HEK293 (cell line): ENCODE measurements around the gene ETHE1.

Experiments used
- BCL11A ChIP-seq: fragments of 450-650 bp; formaldehyde crosslinking; IDR thresholded peaks from 2 replicates; pipeline ENCODE4 v1.5.1; 2016; ENCODE audit warnings: low read depth, missing biosample characterization, missing genetic modification characterization
- BCL11B ChIP-seq: fragments of 450-650 bp; formaldehyde crosslinking; IDR thresholded peaks from 2 replicates; pipeline ENCODE4 v1.5.1; 2016; ENCODE audit warnings: low read depth, missing biosample characterization, missing genetic modification characterization
- BCL6B ChIP-seq: fragments of 450-650 bp; formaldehyde crosslinking; IDR thresholded peaks from 2 replicates; pipeline ENCODE4 v1.5.1; 2017; ENCODE audit warnings: missing biosample characterization, missing genetic modification characterization
- KLF8 ChIP-seq: fragments of 450-650 bp; formaldehyde crosslinking; IDR thresholded peaks from 2 replicates; pipeline ENCODE4 v1.5.1; 2016; ENCODE audit warnings: missing biosample characterization, missing genetic modification characterization
- KLF9 ChIP-seq: fragments of 450-650 bp; formaldehyde crosslinking; IDR thresholded peaks from 2 replicates; pipeline ENCODE4 v1.5.1; 2016; ENCODE audit warnings: missing biosample characterization, missing genetic modification characterization, low read depth
- PRDM6 ChIP-seq: fragments of 450-650 bp; formaldehyde crosslinking; IDR thresholded peaks from 2 replicates; pipeline ENCODE4 v1.5.1; 2017; ENCODE audit warnings: missing biosample characterization, missing genetic modification characterization
- SP2 ChIP-seq: fragments of 450-650 bp; formaldehyde crosslinking; IDR thresholded peaks from 2 replicates; pipeline ENCODE4 v1.5.1; 2016; ENCODE audit warnings: missing biosample characterization, missing genetic modification characterization
- ZBTB10 ChIP-seq: fragments of 450-650 bp; formaldehyde crosslinking; IDR thresholded peaks from 2 replicates; pipeline ENCODE4 v1.5.1; 2016; ENCODE audit warnings: missing biosample characterization, missing genetic modification characterization
- ZBTB48 ChIP-seq: fragments of 450-650 bp; formaldehyde crosslinking; IDR thresholded peaks from 2 replicates; pipeline ENCODE4 v1.5.1; 2016; ENCODE audit warnings: missing biosample characterization, missing genetic modification characterization
- ZBTB7A ChIP-seq: fragments of 450-650 bp; formaldehyde crosslinking; IDR thresholded peaks from 2 replicates; pipeline ENCODE4 v1.5.1; 2016; ENCODE audit warnings: low read depth, missing biosample characterization, missing genetic modification characterization
- ZNF140 ChIP-seq: fragments of 450-650 bp; formaldehyde crosslinking; IDR thresholded peaks from 2 replicates; pipeline ENCODE4 v1.5.1; 2016; ENCODE audit warnings: missing biosample characterization, missing genetic modification characterization
- ZNF148 ChIP-seq: fragments of 450-650 bp; formaldehyde crosslinking; IDR thresholded peaks from 2 replicates; pipeline ENCODE4 v1.5.0; 2017; ENCODE audit warnings: missing biosample characterization, missing genetic modification characterization, borderline replicate concordance
- ZNF2 ChIP-seq: fragments of 450-650 bp; formaldehyde crosslinking; IDR thresholded peaks from 2 replicates; pipeline ENCODE4 v1.5.1; 2016; ENCODE audit warnings: missing biosample characterization, missing genetic modification characterization
- ZNF280C ChIP-seq: fragments of 450-650 bp; formaldehyde crosslinking; IDR thresholded peaks from 2 replicates; pipeline ENCODE4 v1.5.1; 2016; ENCODE audit warnings: missing biosample characterization, missing genetic modification characterization
- ZNF391 ChIP-seq: fragments of 450-650 bp; formaldehyde crosslinking; IDR thresholded peaks from 2 replicates; pipeline ENCODE4 v1.5.1; 2016; ENCODE audit warnings: low read depth, missing biosample characterization, missing genetic modification characterization, borderline replicate concordance
- ZNF394 ChIP-seq: fragments of 450-650 bp; formaldehyde crosslinking; IDR thresholded peaks from 2 replicates; pipeline ENCODE4 v1.5.1; 2016; ENCODE audit warnings: missing biosample characterization, missing genetic modification characterization, mild to moderate bottlenecking, moderate library complexity, borderline replicate concordance
- ZNF449 ChIP-seq: fragments of 450-650 bp; formaldehyde crosslinking; IDR thresholded peaks from 2 replicates; pipeline ENCODE4 v1.5.1; 2017; ENCODE audit warnings: missing biosample characterization, mild to moderate bottlenecking, missing genetic modification characterization, moderate library complexity
- ZNF600 ChIP-seq: fragments of 450-650 bp; formaldehyde crosslinking; IDR thresholded peaks from 2 replicates; pipeline ENCODE4 v1.5.1; 2016; ENCODE audit warnings: missing biosample characterization, missing genetic modification characterization
- ZNF621 ChIP-seq: fragments of 450-650 bp; formaldehyde crosslinking; IDR thresholded peaks from 2 replicates; pipeline ENCODE4 v1.5.1; 2017; ENCODE audit warnings: missing biosample characterization, missing genetic modification characterization
- ZNF677 ChIP-seq: fragments of 450-650 bp; IDR thresholded peaks from 2 replicates; pipeline ENCODE4 v1.5.0; 2018; ENCODE audit warnings: missing biosample characterization, mild to moderate bottlenecking, missing genetic modification characterization, moderate library complexity
- ZNF747 ChIP-seq: fragments of 450-650 bp; formaldehyde crosslinking; IDR thresholded peaks from 2 replicates; pipeline ENCODE4 v1.5.1; 2016; ENCODE audit warnings: missing biosample characterization, missing genetic modification characterization
- ZSCAN30 ChIP-seq: fragments of 450-650 bp; IDR thresholded peaks from 2 replicates; pipeline ENCODE4 v1.5.1; 2018; ENCODE audit warnings: missing biosample characterization, mild to moderate bottlenecking, missing genetic modification characterization, moderate library complexity
- ZSCAN5A ChIP-seq: fragments of 450-650 bp; formaldehyde crosslinking; IDR thresholded peaks from 2 replicates; pipeline ENCODE4 v1.5.1; 2016; ENCODE audit warnings: missing biosample characterization, missing genetic modification characterization

Gene ETHE1

GRCh38 chr19:43526884-43527859, at the start of gene ETHE1 (continued):
- peak; percentile 61; the same call in 1 of the 2 replicates for TF ChIP-seq BCL11A (tag by site-specific recombination)
- peak; percentile 97 for TF ChIP-seq KLF9
- peak; percentile 62; the same call in 1 of the 2 replicates for TF ChIP-seq ZBTB10
- TF ChIP-seq ZNF140 = no peak; the same call in 1 of the 2 replicates
- TF ChIP-seq ZNF2 (tag by site-specific recombination) = peak; percentile 59
- TF ChIP-seq PRDM6 (tag by site-specific recombination) = no peak
- no peak for TF ChIP-seq ZNF677 (tag by site-specific recombination)
- TF ChIP-seq BCL11B = no peak
- peak; percentile 73 for TF ChIP-seq ZSCAN30 (tag by site-specific recombination)
- peak; percentile 95 for TF ChIP-seq KLF8 (tag by site-specific recombination)
- peak; percentile 64; the same call in 1 of the 2 replicates for TF ChIP-seq ZNF394 (tag by site-specific recombination)
- TF ChIP-seq ZNF391 (tag by site-specific recombination) = no peak
- no peak for TF ChIP-seq ZNF449 (tag by site-specific recombination)
- peak; percentile 80 for TF ChIP-seq ZBTB48 (tag by site-specific recombination)
- TF ChIP-seq ZBTB7A (tag by site-specific recombination) = 0 out of 2 replicates have a peak, but pooled peaks have one; percentile 29
- no peak for TF ChIP-seq ZNF280C
- no peak for TF ChIP-seq BCL6B (tag by site-specific recombination)
- TF ChIP-seq ZNF621 (tag by site-specific recombination) = no peak
- TF ChIP-seq ZNF148 (tag by site-specific recombination) = no peak
- peak; percentile 85 for TF ChIP-seq SP2 (tag by site-specific recombination)
- TF ChIP-seq ZNF747 (tag by site-specific recombination) = no peak
- 0 out of 2 replicates have a peak, but pooled peaks have one; percentile 29 for TF ChIP-seq ZSCAN5A
- peak; percentile 86 for TF ChIP-seq ZNF600 (tag by site-specific recombination)
